ENCODE results near the gene HORMAD2.

The HORMAD2 gene

GRCh38 chr22:30104501-30105156 is 24.4 kb downstream of the HORMAD2 start:
- in situ Hi-C loops (cut with HindIII; ENCODE audit: low sequenced_read_pairs): no loop called here

- in situ Hi-C loops (cut with HindIII; ENCODE audit: low sequenced_read_pairs): no loop called here
Measured at GRCh38 chr22:30105483-30105882, 25.2 kb downstream of the HORMAD2 start.

DNA sequence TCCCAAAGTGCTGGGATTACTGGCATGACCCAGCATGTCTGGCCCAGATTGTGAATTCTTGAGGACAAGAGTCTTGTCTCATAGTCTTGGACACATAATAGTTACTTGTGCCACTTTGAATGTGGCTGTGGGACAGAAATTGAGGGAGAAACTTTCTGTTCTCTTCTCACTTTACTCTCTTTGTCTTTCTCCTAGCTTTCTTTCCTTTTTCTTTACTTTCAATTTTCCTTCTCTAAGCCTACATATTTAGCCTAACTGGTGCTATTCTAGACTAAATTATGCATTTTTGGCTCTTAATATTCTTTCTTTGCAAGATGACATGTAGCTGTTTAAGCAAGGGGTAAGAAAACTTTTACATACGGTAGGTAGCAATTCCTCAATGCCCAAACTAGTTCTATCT is 33.2 kb downstream of the HORMAD2 start:
- in situ Hi-C loops (cut with HindIII; ENCODE audit: low sequenced_read_pairs): no loop called here

DNA sequence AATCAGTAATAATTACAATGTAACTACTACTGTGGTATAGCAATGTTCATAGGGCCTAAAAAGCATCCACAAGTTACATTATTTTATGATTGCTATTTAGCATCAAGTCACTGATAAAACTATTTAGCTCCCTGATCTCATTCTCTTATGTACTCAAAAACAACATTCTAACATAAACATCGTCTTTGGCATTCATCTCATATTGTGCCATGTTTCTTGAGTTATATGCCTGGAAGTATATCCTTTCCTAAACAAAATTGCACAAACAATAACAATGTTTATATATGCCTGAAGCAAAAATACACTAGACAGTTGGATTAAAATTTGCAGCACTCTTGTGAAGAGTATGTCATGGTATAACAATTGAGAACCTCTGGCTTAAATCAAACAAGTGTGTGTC is 34.1 kb downstream of the HORMAD2 start:
- in situ Hi-C loops (cut with HindIII; ENCODE audit: low sequenced_read_pairs): no loop called here

DNA sequence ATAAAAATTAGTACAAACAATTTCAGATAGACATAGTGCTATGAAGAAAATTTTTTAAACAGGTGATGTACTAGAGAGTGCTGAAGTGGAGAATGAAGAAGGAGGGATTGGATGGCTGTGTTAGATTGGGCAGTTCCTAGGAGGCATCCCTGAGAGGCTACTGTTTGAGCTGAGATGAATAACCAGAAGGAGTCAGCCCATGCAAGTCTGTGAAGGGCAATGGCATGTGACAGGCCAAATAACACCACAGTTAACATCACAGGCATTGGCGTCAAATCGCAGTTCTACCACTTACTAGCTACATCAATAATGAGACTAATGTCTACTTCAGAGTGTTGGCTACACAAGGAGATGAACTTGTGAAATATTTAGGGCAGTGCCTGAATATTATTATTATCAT is 35.4 kb downstream of the HORMAD2 start:
- in situ Hi-C loops (cut with HindIII; ENCODE audit: low sequenced_read_pairs): no loop called here

DNA sequence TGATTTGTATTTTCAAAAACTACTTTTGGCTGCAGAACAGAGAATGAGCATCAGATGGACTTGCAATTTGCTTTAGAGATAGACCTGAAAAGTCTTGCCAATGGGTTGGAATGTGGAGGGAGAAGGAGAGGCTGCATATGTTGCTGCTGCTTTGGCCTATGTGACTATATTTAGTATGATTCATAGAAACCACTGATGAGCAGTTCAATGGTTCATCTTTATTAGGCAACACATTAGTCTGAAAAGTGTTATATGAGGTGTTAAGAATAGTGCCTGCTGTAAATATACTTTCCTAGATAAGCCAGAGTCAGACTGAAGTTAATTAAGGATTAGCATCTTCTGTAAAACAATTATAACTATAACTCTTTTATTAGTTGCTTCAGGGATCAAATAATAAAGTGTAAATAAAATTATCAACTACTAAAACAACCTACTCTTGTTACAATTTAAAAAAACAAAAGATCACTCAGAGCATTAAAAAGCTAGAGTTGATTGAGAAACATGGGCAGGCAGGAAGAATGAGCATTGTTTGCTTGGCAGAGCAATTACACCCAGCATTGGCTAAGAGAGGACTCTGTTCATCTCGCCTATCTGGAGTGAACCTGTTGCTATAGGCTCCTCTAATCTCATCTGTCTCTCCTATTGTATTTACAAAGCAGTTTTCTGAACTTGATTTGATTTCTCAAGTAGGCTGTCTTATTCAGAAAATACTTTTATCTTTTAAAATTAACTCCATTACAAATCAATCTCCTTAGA is 36.3 kb downstream of the HORMAD2 start:
- in situ Hi-C loops (cut with HindIII; ENCODE audit: low sequenced_read_pairs): no loop called here

DNA sequence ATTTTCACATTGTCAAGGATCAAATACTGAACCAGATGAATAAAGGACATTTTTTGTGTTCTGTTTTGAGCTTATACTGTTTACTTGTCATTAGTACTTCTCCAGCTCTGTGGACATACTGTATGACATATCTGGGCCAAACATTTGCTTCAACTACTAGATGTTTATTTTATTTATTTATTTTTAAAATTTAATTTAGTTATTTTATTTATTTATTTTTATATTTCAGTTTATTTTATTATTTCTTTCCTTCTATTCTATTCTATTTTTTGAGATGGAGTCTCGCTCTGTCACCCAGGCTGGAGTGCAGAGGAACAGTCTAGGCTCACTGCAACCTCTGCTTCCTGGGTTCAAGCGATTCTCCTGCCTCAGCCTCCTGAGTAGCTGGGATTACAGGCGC is 37.0 kb downstream of the HORMAD2 start:
- in situ Hi-C loops (cut with HindIII; ENCODE audit: low sequenced_read_pairs): no loop called here

DNA sequence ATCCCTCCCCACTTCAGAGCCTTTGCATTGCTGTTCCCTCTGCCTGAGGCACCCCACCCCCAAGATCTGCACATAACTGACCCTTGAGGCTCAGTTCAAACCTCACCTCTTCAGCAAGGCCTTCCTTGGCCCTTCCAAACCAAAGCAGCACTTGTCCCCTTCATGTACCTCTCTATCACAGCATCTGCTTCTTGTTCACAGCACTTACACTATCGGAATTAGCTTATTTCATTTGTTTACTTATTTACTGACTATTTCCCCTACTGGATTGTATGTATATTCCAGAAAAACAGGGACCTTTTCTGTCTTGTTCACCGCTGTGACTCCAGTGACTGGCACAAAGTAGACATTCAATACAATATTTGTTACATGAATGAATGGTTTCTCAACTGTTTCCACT is 38.0 kb downstream of the HORMAD2 start:
- in situ Hi-C loops (cut with HindIII; ENCODE audit: low sequenced_read_pairs): no loop called here

DNA sequence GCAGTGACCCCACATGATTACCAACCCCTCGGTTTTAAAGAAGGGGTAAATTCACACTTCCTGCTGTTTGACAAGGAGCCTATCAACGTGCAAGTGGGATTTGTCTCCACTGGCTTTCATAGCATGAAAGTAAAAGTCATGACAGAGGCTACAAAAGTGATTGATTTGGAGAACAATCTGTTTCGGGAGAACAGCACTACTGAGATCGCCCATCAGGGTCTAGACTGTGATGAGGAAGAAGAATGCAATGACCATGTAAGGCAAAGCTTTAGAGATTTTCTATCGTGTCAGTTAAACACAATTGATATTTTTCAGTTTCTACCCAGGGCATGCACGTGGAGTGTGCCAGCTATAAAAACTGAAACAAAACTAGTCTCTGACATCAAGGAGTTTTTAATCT is 41.7 kb downstream of the HORMAD2 start:
- in situ Hi-C loops (cut with HindIII; ENCODE audit: low sequenced_read_pairs): no loop called here

- in situ Hi-C loops (cut with HindIII; ENCODE audit: low sequenced_read_pairs): no loop called here
Measured at GRCh38 chr22:30123463-30123862, 43.2 kb downstream of the HORMAD2 start.

GRCh38 chr22:30127749-30128166 is 47.5 kb downstream of the HORMAD2 start:
- in situ Hi-C loops (cut with HindIII; ENCODE audit: low sequenced_read_pairs): no loop called here

DNA sequence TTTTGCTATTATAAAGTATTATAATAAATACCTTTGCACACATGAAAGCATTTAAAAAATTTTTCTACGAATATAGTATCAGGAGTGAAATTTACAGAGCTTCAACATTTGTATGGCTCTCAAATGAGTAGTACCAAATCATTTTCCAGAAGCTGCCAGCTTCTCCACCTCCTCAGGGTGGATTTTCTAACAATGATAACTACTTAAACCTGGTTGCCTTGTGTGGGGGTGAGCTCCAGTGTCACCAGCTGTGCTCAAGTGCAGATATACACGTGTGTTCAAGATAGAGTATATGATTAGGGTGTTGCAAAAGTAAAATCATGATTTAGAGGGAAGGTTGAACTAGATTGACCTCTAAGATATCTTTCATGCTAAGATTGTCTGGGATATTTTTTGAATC is 48.2 kb downstream of the HORMAD2 start:
- in situ Hi-C loops (cut with HindIII; ENCODE audit: low sequenced_read_pairs): no loop called here

DNA sequence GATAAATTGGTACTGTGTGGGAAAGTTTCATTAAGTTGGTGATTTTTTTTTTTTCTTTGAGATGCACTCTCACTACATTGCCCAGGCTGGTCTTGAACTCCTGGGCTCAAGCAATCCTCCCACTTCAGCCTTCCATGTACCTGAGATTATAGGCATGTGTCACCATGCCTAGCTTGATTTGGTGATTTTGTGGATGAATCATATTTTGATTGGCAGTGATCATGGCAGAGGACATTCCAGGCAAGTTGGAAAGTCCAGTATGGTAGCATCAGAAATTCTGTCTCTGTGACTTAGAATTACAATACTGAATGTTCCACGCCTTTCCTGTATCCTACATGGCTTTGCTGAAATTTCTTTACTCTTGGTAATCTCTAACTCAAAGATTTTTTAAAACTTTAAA is 49.4 kb downstream of the HORMAD2 start:
- in situ Hi-C loops (cut with HindIII; ENCODE audit: low sequenced_read_pairs): no loop called here

DNA sequence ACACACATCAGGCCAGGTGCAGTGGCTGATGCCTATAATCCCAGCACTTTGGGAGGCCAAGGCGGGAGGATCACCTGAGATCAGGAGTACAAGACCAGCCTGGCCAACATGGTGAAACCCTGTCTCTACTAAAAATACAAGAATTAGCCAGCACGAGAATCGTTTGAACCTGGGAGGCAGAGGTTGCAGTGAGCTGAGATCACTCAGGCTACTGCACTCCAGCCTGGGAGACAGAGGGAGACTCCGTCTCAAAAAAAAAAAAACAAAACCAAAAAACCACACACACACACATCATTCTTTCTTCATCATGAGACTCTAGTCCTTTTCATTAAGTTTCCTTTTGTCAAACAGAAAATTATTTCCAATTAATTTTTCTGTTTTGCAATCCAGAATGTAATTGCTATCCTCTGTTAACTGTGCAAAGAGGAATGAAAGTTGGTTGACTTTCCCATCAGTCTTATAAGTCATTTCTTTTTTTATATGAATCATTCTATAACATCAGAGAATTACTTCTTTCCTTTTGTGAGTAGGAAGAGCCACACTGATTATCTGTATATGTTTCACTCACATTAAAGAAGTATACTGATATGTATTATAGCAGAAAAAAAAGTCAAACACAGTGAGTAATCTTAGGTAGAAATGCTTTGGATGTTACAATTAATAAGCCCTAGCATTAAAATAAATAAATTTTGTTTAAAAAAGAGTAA is 52.2 kb downstream of the HORMAD2 start:
- in situ Hi-C loops (cut with HindIII; ENCODE audit: low sequenced_read_pairs): no loop called here

DNA sequence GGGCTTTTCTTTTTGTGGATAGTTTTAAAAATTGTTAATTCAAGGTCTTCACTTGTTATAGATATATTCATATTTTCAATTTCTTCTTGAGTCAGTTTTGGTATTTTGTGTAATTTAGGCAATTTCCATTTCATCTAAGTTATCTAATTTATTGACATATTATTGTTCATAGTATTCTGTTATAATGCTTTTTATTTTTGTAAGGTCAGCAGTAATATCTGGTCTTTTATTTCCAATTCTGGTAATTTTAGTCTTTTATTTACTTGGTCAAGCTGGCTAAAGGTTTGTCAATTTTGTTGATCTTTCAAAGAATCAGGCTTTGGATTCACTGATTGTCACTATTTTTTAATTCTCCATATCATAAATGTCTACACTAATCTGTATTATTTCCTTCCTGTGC is 60.1 kb downstream of the HORMAD2 start:
- in situ Hi-C loops (cut with HindIII; ENCODE audit: low sequenced_read_pairs): no loop called here

DNA sequence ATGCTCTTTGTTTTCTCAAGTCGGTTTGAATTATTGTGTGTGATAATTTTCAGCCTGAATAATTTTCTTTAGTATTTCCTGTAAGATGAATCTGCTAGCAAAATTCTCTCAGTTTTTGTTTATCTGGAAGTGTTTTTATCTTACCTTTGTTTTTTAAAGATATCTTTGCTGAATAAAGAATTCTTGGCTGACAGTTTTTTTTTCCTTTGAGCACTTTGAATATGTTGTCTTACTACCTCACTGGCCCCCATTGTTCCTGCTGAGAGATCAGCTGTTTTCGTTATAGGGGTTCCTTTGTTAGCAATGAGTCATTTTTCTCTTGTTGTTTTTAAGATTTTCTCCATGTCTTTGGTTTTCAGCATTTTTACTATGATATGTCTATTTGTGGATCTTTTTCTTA is 63.0 kb downstream of the HORMAD2 start:
- in situ Hi-C loops (cut with HindIII; ENCODE audit: low sequenced_read_pairs): no loop called here

GRCh38 chr22:30144391-30144790 is 64.1 kb downstream of the HORMAD2 start:
- in situ Hi-C loops (cut with HindIII; ENCODE audit: low sequenced_read_pairs): no loop called here

GRCh38 chr22:30150212-30150611 is 69.9 kb downstream of the HORMAD2 start:
- in situ Hi-C loops (cut with HindIII; ENCODE audit: low sequenced_read_pairs): loop anchor here (10.0 kb wide), 1 partner anchor 235 kb away; the partner anchor contains the start of gene RNF215

DNA sequence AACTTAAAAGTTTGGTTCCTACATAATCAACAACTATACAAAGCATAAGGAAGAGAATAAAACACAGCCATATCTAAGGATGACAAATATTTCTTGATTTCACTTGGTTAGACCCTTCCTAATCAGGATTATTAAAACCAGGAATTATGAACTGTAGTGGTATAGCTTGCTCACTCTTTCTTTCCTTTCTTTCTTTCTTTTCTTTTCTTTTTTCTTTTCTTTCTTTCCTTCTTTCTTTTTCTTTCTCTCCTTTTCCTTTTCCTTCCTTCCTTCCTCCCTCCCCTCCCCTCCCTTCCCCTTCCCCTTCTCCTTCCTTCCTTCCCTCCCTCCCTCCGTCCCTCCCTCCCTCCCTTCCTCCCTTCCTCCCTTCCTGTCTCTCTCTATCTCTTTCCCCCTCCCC is 78.0 kb downstream of the HORMAD2 start:
- in situ Hi-C loops (cut with HindIII; ENCODE audit: low sequenced_read_pairs): loop anchor here (10.0 kb wide), 1 partner anchor 227 kb away; the partner anchor contains the start of gene RNF215

GRCh38 chr22:30158744-30159500 is 78.7 kb downstream of the HORMAD2 start:
- in situ Hi-C loops (cut with HindIII; ENCODE audit: low sequenced_read_pairs): loop anchor here (10.0 kb wide), 1 partner anchor 226 kb away; the partner anchor contains the start of gene RNF215

Measured in DLD1 (cell line).